SK-N-SH treated with all-trans-retinoic acid at 6 μM for 48 hours (cell line): Measurements from ENCODE around the gene MCTP2.

Experiments
- ARNTL ChIP-seq: fragments of 450-650 bp; formaldehyde crosslinking; IDR thresholded peaks from 2 replicates; pipeline ENCODE4 v1.5.0; 2020; ENCODE audit warnings: low read depth, mild to moderate bottlenecking, moderate library complexity, borderline replicate concordance
- BACH2 ChIP-seq: fragments of 250-450 bp; sonication (Bioruptor Pico); IDR thresholded peaks from 2 replicates; pipeline ENCODE4 v1.9.0; 2021; ENCODE audit warnings: mild to moderate bottlenecking, borderline replicate concordance
- CSDC2 ChIP-seq: fragments of 250-450 bp; sonication (Bioruptor Pico); IDR thresholded peaks from 2 replicates; pipeline ENCODE4 v1.5.0; 2020; ENCODE audit warnings: mild to moderate bottlenecking, moderate library complexity
- OSR1 ChIP-seq: fragments of 250-450 bp; sonication (Bioruptor Pico); IDR thresholded peaks from 2 replicates; pipeline ENCODE4 v1.8.0; 2022; ENCODE audit warnings: moderate library complexity, mild to moderate bottlenecking, inconsistent platforms
- PPARA ChIP-seq: fragments of 250-450 bp; sonication (Bioruptor Pico); IDR thresholded peaks from 2 replicates; pipeline ENCODE4 v1.5.0; 2020; ENCODE audit warnings: mild to moderate bottlenecking, borderline replicate concordance
- TOX ChIP-seq: fragments of 250-450 bp; sonication (Bioruptor Pico); IDR thresholded peaks from 2 replicates; pipeline ENCODE4 v1.8.0; 2021; ENCODE audit warnings: mild to moderate bottlenecking, moderate library complexity, borderline replicate concordance
- ZFP3 ChIP-seq: fragments of 250-450 bp; sonication (Bioruptor Pico); IDR thresholded peaks from 2 replicates; pipeline ENCODE4 v1.5.0; 2020; ENCODE audit warnings: mild to moderate bottlenecking, moderate library complexity
- ZFP30 ChIP-seq: fragments of 450-650 bp; formaldehyde crosslinking; IDR thresholded peaks from 2 replicates; pipeline ENCODE4 v1.5.0; 2022; ENCODE audit warnings: mild to moderate bottlenecking, moderate library complexity
- TF ChIP-seq, protein P1 (sequence below): fragments of 250-450 bp; sonication (Bioruptor Pico); IDR thresholded peaks from 2 replicates; pipeline ENCODE4 v1.5.1; 2020; ENCODE audit warnings: low read depth, mild to moderate bottlenecking, moderate library complexity
- TF ChIP-seq, protein P2 (sequence below): fragments of 250-450 bp; sonication (Bioruptor Pico); IDR thresholded peaks from 2 replicates; pipeline ENCODE4 v1.8.0; 2020; ENCODE audit warnings: mild to moderate bottlenecking, moderate library complexity, borderline replicate concordance
- TF ChIP-seq, protein P3 (sequence below): fragments of 250-450 bp; sonication (Bioruptor Pico); IDR thresholded peaks from 2 replicates; pipeline ENCODE4 v1.5.0; 2020; ENCODE audit warnings: mild to moderate bottlenecking, moderate library complexity

DNA sequence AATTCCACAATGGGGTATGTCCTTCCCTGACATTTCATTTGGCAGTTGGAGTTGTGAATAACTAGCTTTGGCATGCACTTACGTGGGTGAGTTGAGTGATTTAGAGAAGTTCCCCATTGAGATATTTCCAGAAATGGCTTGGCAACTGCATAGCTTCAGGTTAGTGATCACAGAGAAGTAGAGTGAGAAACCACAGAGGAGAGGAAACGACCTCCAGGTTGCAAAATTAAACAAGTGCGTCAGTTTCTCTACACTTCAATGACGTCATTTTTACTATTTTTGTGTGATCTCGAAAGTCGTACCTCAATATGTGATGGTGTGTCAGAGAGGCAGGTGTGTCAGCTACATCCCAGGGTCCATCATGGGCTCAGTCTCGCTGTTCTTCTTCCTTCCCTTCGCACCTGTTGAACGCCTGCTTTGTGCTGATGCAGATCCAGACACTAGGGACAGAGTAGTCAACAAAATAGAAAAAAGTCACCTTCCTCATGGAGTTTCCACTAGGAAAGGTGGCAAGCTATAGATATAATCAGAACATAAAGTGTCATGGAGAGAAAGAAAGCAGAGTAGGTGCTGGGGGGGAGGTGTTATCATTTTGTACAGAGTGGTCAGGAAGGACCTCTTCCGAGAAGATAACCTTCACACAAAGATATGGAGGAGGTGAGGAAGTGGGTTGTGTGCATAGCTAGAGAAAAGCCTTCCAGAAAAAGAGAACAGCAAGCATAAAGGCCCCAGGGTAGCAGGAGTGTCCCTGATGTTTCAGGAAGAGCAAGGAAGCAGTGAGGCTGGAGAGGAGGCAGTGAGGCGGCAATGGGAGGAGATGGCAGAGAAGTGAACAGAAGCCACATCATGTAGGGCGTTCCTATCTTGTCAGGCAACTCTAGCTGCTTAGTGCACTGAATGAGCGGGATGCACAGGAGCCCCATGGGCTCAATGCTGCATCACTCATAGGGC is 75.6 kb downstream of the MCTP2 start:
- TF ChIP-seq PPARA (CRISPR knock-in tag) (no peak), ZFP30 (CRISPR knock-in tag) (no peak), TOX (CRISPR knock-in tag) (no peak), ZFP3 (CRISPR knock-in tag) (no peak), BACH2 (no peak), OSR1 (no peak), ARNTL (CRISPR knock-in tag) (no peak), CSDC2 (CRISPR knock-in tag) (no peak)
- TF ChIP-seq, protein P1, sequence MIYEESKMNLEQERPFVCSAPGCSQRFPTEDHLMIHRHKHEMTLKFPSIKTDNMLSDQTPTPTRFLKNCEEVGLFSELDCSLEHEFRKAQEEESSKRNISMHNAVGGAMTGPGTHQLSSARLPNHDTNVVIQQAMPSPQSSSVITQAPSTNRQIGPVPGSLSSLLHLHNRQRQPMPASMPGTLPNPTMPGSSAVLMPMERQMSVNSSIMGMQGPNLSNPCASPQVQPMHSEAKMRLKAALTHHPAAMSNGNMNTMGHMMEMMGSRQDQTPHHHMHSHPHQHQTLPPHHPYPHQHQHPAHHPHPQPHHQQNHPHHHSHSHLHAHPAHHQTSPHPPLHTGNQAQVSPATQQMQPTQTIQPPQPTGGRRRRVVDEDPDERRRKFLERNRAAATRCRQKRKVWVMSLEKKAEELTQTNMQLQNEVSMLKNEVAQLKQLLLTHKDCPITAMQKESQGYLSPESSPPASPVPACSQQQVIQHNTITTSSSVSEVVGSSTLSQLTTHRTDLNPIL (CRISPR knock-in tag), result no peak
- TF ChIP-seq, protein P2, sequence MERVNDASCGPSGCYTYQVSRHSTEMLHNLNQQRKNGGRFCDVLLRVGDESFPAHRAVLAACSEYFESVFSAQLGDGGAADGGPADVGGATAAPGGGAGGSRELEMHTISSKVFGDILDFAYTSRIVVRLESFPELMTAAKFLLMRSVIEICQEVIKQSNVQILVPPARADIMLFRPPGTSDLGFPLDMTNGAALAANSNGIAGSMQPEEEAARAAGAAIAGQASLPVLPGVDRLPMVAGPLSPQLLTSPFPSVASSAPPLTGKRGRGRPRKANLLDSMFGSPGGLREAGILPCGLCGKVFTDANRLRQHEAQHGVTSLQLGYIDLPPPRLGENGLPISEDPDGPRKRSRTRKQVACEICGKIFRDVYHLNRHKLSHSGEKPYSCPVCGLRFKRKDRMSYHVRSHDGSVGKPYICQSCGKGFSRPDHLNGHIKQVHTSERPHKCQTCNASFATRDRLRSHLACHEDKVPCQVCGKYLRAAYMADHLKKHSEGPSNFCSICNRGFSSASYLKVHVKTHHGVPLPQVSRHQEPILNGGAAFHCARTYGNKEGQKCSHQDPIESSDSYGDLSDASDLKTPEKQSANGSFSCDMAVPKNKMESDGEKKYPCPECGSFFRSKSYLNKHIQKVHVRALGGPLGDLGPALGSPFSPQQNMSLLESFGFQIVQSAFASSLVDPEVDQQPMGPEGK (CRISPR knock-in tag), result no peak
- TF ChIP-seq, protein P3, sequence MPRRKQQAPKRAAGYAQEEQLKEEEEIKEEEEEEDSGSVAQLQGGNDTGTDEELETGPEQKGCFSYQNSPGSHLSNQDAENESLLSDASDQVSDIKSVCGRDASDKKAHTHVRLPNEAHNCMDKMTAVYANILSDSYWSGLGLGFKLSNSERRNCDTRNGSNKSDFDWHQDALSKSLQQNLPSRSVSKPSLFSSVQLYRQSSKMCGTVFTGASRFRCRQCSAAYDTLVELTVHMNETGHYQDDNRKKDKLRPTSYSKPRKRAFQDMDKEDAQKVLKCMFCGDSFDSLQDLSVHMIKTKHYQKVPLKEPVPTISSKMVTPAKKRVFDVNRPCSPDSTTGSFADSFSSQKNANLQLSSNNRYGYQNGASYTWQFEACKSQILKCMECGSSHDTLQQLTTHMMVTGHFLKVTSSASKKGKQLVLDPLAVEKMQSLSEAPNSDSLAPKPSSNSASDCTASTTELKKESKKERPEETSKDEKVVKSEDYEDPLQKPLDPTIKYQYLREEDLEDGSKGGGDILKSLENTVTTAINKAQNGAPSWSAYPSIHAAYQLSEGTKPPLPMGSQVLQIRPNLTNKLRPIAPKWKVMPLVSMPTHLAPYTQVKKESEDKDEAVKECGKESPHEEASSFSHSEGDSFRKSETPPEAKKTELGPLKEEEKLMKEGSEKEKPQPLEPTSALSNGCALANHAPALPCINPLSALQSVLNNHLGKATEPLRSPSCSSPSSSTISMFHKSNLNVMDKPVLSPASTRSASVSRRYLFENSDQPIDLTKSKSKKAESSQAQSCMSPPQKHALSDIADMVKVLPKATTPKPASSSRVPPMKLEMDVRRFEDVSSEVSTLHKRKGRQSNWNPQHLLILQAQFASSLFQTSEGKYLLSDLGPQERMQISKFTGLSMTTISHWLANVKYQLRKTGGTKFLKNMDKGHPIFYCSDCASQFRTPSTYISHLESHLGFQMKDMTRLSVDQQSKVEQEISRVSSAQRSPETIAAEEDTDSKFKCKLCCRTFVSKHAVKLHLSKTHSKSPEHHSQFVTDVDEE (CRISPR knock-in tag), result no peak
